Trophoblast cell (in vitro differentiated cells and primary cell): ENCODE results near the gene NCAPD2.

ENCODE experiments used
- DNase-seq, 2 donors: peaks; one replicate each; pipeline ENCODE4 v3.0.0-alpha.2; 2016
- H2AFZ ChIP-seq: 2 replicates; pipeline ENCODE4 v1.6.1; 2013; ENCODE audit warnings: low read length, moderate library complexity, mild to moderate bottlenecking; ENCODE audit not compliant: insufficient read depth, poor library complexity
- H2AK5ac ChIP-seq: 2 replicates; pipeline ENCODE4 v1.6.1; 2013; ENCODE audit warnings: mild to moderate bottlenecking, low read length
- H2BK120ac ChIP-seq: 2 replicates; pipeline ENCODE4 v1.6.1; 2013; ENCODE audit warnings: low read length, mild to moderate bottlenecking, moderate library complexity; ENCODE audit not compliant: insufficient read depth, poor library complexity
- H2BK12ac ChIP-seq: 2 replicates; pipeline ENCODE4 v1.6.1; 2013; ENCODE audit warnings: mild to moderate bottlenecking, low read length, moderate library complexity
- H2BK5ac ChIP-seq: 2 replicates; pipeline ENCODE4 v1.6.1; 2013; ENCODE audit warnings: low read length, low read depth, moderate library complexity, mild to moderate bottlenecking; ENCODE audit not compliant: poor library complexity
- H3K14ac ChIP-seq: 2 replicates; pipeline ENCODE4 v1.6.1; 2013; ENCODE audit warnings: mild to moderate bottlenecking, low read length
- H3K18ac ChIP-seq: 2 replicates; pipeline ENCODE4 v1.6.1; 2013; ENCODE audit warnings: mild to moderate bottlenecking, low read length
- H3K23ac ChIP-seq: 2 replicates; pipeline ENCODE4 v1.6.1; 2013; ENCODE audit warnings: low read length
- H3K27ac ChIP-seq: 2 replicates; pipeline ENCODE4 v1.5.1; 2013; ENCODE audit warnings: low read depth, mild to moderate bottlenecking, inconsistent platforms, low read length, moderate library complexity
- H3K27me3 ChIP-seq: 2 replicates; pipeline ENCODE4 v1.6.1; 2013; ENCODE audit warnings: inconsistent platforms, mild to moderate bottlenecking, low read length, moderate library complexity; ENCODE audit not compliant: insufficient read depth
- H3K36me3 ChIP-seq, 2 experiments: 1 replicate in 1 of 2; 2 replicates in 1 of 2; pipeline ENCODE4 v1.6.1; 2013; ENCODE audit warnings: low read length in 2 of 2, mild to moderate bottlenecking in 2 of 2, moderate library complexity in 1 of 2; ENCODE audit not compliant: insufficient read depth in 2 of 2, control insufficient read depth in 1 of 2
- H3K4ac ChIP-seq: 2 replicates; pipeline ENCODE4 v1.6.1; 2013; ENCODE audit warnings: low read depth, mild to moderate bottlenecking, low read length, moderate library complexity
- H3K4me1 ChIP-seq, 2 experiments: 1 replicate in 1 of 2; 2 replicates in 1 of 2; pipeline ENCODE4 v1.6.1; 2013; ENCODE audit warnings: low read length in 2 of 2, mild to moderate bottlenecking in 2 of 2, moderate library complexity in 1 of 2; ENCODE audit not compliant: insufficient read depth in 2 of 2, control insufficient read depth in 1 of 2
- H3K4me2 ChIP-seq: 2 replicates; pipeline ENCODE4 v1.6.1; 2013; ENCODE audit warnings: inconsistent platforms, mild to moderate bottlenecking, low read length, moderate library complexity
- H3K4me3 ChIP-seq: 2 replicates; pipeline ENCODE4 v1.5.1; 2013; ENCODE audit warnings: mild to moderate bottlenecking, low read depth, low read length, inconsistent platforms
- H3K79me1 ChIP-seq: one replicate; pipeline ENCODE4 v1.6.1; 2013; ENCODE audit warnings: low read length
- H3K79me2 ChIP-seq: 2 replicates; pipeline ENCODE4 v1.6.1; 2013; ENCODE audit warnings: low read length, mild to moderate bottlenecking; ENCODE audit not compliant: control insufficient read depth, insufficient read depth, poor library complexity
- H3K9ac ChIP-seq: 2 replicates; pipeline ENCODE4 v1.6.1; 2013; ENCODE audit warnings: mild to moderate bottlenecking, low read length
- H3K9me3 ChIP-seq: 2 replicates; pipeline ENCODE4 v1.6.1; 2013; ENCODE audit warnings: low read depth, mild to moderate bottlenecking, control low read depth, inconsistent platforms, low read length; ENCODE audit not compliant: insufficient read depth
- H4K12ac ChIP-seq: 2 replicates; pipeline ENCODE4 v1.6.1; 2013; ENCODE audit warnings: low read depth, mild to moderate bottlenecking, low read length, moderate library complexity
- H4K8ac ChIP-seq: 2 replicates; pipeline ENCODE4 v1.6.1; 2013; ENCODE audit warnings: low read depth, mild to moderate bottlenecking, low read length, moderate library complexity
- H4K91ac ChIP-seq: one replicate; pipeline ENCODE4 v1.6.1; 2013; ENCODE audit warnings: low read depth, mild to moderate bottlenecking, low read length, moderate library complexity
- WGBS: extraction: QIAGEN DNeasy Blood & Tissue Kit; methylation state at CpG from one replicate; pipeline ENCODE4 v1.1.7; 2013; ENCODE audit warnings: missing lambda C conversion rate; ENCODE audit not compliant: insufficient read length, insufficient coverage; ENCODE audit errors: extremely low coverage; 5-methylcytosine and 5-hydroxymethylcytosine counted together

Gene NCAPD2

GRCh38 chr12:6534945-6535696 lies 41.2 kb downstream of the NCAPD2 start:
- Histone ChIP-seq H3K18ac (peak overlapping the region; percentile 89), H2BK5ac (peak overlapping the region; percentile 93), H3K9me3 (peaks cover 1% of the 10 kb centered on the region), H3K4ac (peak overlapping the region; percentile 95), H3K79me2 (peaks cover 22% of the 10 kb centered on the region), H4K91ac (peak overlapping the region; percentile 76), H3K23ac (no peak overlapping the region), H3K14ac (peak overlapping the region; percentile 84), H2AFZ (no peak overlapping the region), H3K27ac (peak overlapping the region; percentile 93), H3K4me2 (peak overlapping the region; percentile 76), H3K4me3 (peak overlapping the region; percentile 96), H2BK120ac (peak overlapping the region; percentile 83), H3K9ac (peak overlapping the region; percentile 98), H4K8ac (peak overlapping the region; percentile 63), H3K4me1 (peaks cover 17 to 28% of the 10 kb centered on the region in 2 experiments), H3K79me1 (peaks cover 35% of the 10 kb centered on the region), H3K27me3 (no peaks in the 10 kb centered on the region), H2BK12ac (peak overlapping the region; percentile 7), H2AK5ac (peak overlapping the region; percentile 39), H3K36me3 (peaks cover 45 to 49% of the 10 kb centered on the region in 2 experiments), H4K12ac (peak overlapping the region; percentile 23)
- no CpG with 5 or more reads among the region's 52 CpGs for WGBS
- DNase-seq: peak; percentile 78 to 80

- H3K4me3 ChIP-seq: peak overlapping the region; percentile 96
- H3K18ac ChIP-seq: peak overlapping the region; percentile 89
- no peak overlapping the region for H2BK120ac ChIP-seq
- peak overlapping the region; percentile 93 for H3K27ac ChIP-seq
- H4K12ac ChIP-seq: no peak overlapping the region
- H3K4me1 ChIP-seq: peaks cover 19 to 26% of the 10 kb centered on the region in 2 experiments
- peak overlapping the region; percentile 98 for H3K9ac ChIP-seq
- DNase-seq: no peak
- peaks cover 22% of the 10 kb centered on the region for H3K79me2 ChIP-seq
- no peak overlapping the region for H2AFZ ChIP-seq
- peaks cover 35% of the 10 kb centered on the region for H3K79me1 ChIP-seq
- H3K27me3 ChIP-seq: no peaks in the 10 kb centered on the region
- H4K8ac ChIP-seq: no peak overlapping the region
- no peak overlapping the region for H3K23ac ChIP-seq
- no peak overlapping the region for H2BK12ac ChIP-seq
- no peak overlapping the region for H2AK5ac ChIP-seq
- no CpG with 5 or more reads among the region's 6 CpGs for WGBS
- peak overlapping the region; percentile 95 for H3K4ac ChIP-seq
- no peak overlapping the region for H2BK5ac ChIP-seq
- peak overlapping the region; percentile 76 for H3K4me2 ChIP-seq
- H3K36me3 ChIP-seq: peaks cover 43 to 44% of the 10 kb centered on the region in 2 experiments
- peaks cover 1% of the 10 kb centered on the region for H3K9me3 ChIP-seq
- peak overlapping the region; percentile 84 for H3K14ac ChIP-seq
- no peak overlapping the region for H4K91ac ChIP-seq
Measured at GRCh38 chr12:6535697-6535946, 41.7 kb downstream of the NCAPD2 start.

GRCh38 chr12:6535960-6536847 lies 42.3 kb downstream of the NCAPD2 start:
- H3K14ac ChIP-seq: no peak overlapping the region
- H4K12ac ChIP-seq: no peak overlapping the region
- H3K4ac ChIP-seq: peak overlapping the region; percentile 30
- H3K4me2 ChIP-seq: peak overlapping the region; percentile 76
- peaks cover 22% of the 10 kb centered on the region for H3K79me2 ChIP-seq
- peak overlapping the region; percentile 72 for H3K9ac ChIP-seq
- no peak overlapping the region for H2BK12ac ChIP-seq
- peaks cover 1% of the 10 kb centered on the region for H3K9me3 ChIP-seq
- no peak overlapping the region for H2BK5ac ChIP-seq
- H3K27me3 ChIP-seq: no peaks in the 10 kb centered on the region
- no peak overlapping the region for H2AK5ac ChIP-seq
- no peak overlapping the region for H2BK120ac ChIP-seq
- H3K4me1 ChIP-seq: peaks cover 21 to 24% of the 10 kb centered on the region in 2 experiments
- H3K23ac ChIP-seq: no peak overlapping the region
- H2AFZ ChIP-seq: no peak overlapping the region
- peaks cover 38 to 39% of the 10 kb centered on the region in 2 experiments for H3K36me3 ChIP-seq
- no peak for DNase-seq
- H3K27ac ChIP-seq: peak overlapping the region; percentile 93
- H3K18ac ChIP-seq: peak overlapping the region; percentile 42
- WGBS: no CpG with 5 or more reads among the region's 10 CpGs
- no peak overlapping the region for H4K91ac ChIP-seq
- H3K79me1 ChIP-seq: peaks cover 32% of the 10 kb centered on the region
- H4K8ac ChIP-seq: no peak overlapping the region
- peak overlapping the region; percentile 96 for H3K4me3 ChIP-seq

GRCh38 chr12:6536894-6537579 lies 43.1 kb downstream of the NCAPD2 start:
- no peak overlapping the region for H2AFZ ChIP-seq
- H4K91ac ChIP-seq: no peak overlapping the region
- no peak overlapping the region for H2BK12ac ChIP-seq
- H3K27ac ChIP-seq: no peak overlapping the region
- peaks cover 37 to 41% of the 10 kb centered on the region in 2 experiments for H3K36me3 ChIP-seq
- H2BK5ac ChIP-seq: no peak overlapping the region
- H3K23ac ChIP-seq: no peak overlapping the region
- H3K4me2 ChIP-seq: peak overlapping the region; percentile 76
- H3K9ac ChIP-seq: no peak overlapping the region
- H3K14ac ChIP-seq: no peak overlapping the region
- no peak overlapping the region for H3K4ac ChIP-seq
- peaks cover 1% of the 10 kb centered on the region for H3K9me3 ChIP-seq
- H4K12ac ChIP-seq: no peak overlapping the region
- no peaks in the 10 kb centered on the region for H3K27me3 ChIP-seq
- H3K4me3 ChIP-seq: peak overlapping the region; percentile 13
- H2AK5ac ChIP-seq: no peak overlapping the region
- H2BK120ac ChIP-seq: no peak overlapping the region
- peaks cover 31% of the 10 kb centered on the region for H3K79me1 ChIP-seq
- WGBS: no CpG with 5 or more reads among the region's 19 CpGs
- no peak for DNase-seq
- H3K79me2 ChIP-seq: peaks cover 22% of the 10 kb centered on the region
- H4K8ac ChIP-seq: no peak overlapping the region
- peaks cover 25 to 29% of the 10 kb centered on the region in 2 experiments for H3K4me1 ChIP-seq
- H3K18ac ChIP-seq: no peak overlapping the region
